HG03469 (cell line): ENCODE data around the gene ZNF19.

Source experiments
- ATAC-seq: cut with Tn5 transposase; IDR thresholded peaks from one replicate; pipeline ENCODE4 v1.9.1; 2021; ENCODE audit warnings: mild to moderate bottlenecking, moderate library complexity, moderate number of reproducible peaks; ENCODE audit not compliant: unreplicated experiment

ZNF19 gene

GRCh38 chr16:71491054-71491453, 1.9 kb upstream of the ZNF19 start:
- ATAC-seq: no peak

GRCh38 chr16:71490361-71490760, 1.2 kb upstream of the ZNF19 start:
- no peak for ATAC-seq

GRCh38 chr16:71484006-71484893, 4.9 kb downstream of the ZNF19 start:
- peak; percentile 71 for ATAC-seq

- no peak for ATAC-seq
These were observed 6.6 kb downstream of the ZNF19 start for GRCh38 chr16:71482569-71482968.

DNA sequence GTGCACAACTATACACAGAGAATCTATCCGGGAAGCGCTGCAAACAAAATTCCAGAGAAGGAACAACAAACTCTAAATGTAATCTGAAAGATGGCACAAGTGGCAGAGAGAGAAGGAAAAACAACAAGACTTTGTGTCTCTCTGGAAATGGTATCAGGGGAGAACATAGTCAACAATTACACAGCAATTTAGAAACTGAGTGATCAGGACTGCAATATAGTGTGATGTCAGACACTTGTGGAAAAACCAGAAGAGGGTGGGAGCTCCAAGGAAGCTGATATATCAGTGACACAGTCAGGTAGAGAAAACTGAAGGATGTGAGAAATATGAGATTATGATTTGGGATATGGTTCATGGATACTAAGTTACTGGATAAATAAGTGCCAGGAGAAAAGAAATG, 8.2 kb downstream of the ZNF19 start:
- no peak for ATAC-seq

- no peak for ATAC-seq
These were observed 9.7 kb downstream of the ZNF19 start for GRCh38 chr16:71479420-71479819.

DNA sequence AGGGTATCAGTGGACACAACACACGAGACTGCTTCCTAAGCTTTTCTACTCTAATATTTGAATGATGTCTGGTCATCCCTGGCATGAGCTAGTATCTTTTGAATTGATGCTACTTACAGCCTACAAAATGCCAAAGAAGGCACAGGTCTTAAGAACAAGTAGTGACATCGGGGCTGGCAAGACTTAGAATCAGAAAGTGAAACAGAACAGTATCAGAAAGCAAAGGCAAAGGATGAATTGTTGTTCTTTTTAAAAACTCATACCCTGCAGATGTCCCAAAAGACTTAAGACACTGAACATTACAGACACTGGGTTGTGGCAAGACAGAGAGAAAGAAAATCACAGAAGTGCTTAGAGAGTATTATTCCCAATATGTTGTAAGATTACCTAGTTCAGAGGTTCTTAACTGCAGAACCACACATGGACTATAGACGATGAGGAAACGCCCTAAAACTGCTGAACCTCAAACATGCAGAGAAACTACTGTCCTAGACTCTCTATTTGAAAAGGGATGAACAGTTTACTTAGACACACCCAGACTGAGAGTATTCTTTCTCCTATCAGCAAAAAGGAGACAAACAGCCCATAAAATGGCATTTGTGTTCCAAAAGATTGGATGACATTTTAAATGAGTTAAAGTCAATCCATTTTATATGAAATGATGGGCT, 12.5 kb downstream of the ZNF19 start:
- no peak for ATAC-seq

GRCh38 chr16:71474864-71475263, 14.3 kb downstream of the ZNF19 start:
- no peak for ATAC-seq

DNA sequence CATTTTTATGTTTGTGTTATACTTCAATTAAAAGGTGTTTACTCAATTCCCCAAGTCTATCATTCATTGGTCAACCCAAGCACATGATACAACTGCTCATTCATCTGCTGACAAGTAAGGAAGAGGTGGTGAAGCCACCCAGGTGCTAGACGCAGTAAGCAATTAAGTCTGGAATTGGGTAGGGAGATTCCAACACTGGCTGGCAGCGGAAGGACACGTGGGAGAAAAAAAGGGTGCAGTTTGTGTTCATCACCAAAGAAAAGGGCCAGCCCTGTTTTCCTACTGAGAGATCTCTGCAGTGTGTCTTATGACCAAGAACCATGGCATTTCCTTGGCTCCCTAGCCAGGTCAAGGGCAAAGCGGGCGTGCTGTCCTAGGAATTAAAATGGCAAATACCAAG, 15.2 kb downstream of the ZNF19 start:
- ATAC-seq: no peak

GRCh38 chr16:71472931-71473330, 16.2 kb downstream of the ZNF19 start:
- no peak for ATAC-seq

GRCh38 chr16:71472051-71472450, 17.1 kb downstream of the ZNF19 start:
- no peak for ATAC-seq

DNA sequence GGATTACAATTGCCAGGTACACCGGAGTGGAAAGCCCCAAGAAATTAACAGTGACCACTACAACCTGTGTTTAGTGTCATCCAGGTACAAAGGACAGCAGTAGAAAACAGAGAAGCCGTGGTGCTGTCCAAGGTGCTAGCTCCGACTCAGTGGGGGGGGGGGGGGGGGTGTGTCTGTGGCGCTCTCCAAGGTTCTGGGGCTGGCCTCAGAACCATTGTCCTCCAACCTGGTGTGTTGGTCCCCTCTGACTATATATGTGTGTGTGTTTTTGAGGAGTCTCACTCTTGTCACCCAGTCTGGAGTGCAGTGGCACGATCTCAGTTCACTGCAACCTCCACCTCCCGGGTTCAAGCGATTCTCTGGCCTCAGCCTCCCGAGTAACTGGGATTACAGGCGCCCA, 21.3 kb downstream of the ZNF19 start:
- ATAC-seq: no peak

DNA sequence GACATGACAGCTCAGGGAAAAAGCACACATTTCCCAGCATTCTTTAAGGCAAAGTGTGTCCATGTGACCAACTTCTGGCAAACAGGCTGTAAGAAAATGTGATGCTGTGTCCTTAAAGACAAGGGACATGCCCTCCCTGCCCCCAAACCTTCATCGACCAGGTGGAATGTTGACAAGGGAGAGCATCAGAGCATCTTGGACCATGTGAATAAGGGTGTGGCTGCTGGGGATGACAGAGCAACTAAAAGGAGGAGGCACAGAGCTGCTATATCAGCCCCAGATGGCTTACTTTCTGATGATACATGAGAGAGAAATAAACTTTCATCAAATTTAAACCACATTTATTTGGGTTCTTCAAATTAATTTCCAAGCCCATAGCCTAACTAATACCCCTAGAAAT, 24.9 kb downstream of the ZNF19 start:
- ATAC-seq: no peak

DNA sequence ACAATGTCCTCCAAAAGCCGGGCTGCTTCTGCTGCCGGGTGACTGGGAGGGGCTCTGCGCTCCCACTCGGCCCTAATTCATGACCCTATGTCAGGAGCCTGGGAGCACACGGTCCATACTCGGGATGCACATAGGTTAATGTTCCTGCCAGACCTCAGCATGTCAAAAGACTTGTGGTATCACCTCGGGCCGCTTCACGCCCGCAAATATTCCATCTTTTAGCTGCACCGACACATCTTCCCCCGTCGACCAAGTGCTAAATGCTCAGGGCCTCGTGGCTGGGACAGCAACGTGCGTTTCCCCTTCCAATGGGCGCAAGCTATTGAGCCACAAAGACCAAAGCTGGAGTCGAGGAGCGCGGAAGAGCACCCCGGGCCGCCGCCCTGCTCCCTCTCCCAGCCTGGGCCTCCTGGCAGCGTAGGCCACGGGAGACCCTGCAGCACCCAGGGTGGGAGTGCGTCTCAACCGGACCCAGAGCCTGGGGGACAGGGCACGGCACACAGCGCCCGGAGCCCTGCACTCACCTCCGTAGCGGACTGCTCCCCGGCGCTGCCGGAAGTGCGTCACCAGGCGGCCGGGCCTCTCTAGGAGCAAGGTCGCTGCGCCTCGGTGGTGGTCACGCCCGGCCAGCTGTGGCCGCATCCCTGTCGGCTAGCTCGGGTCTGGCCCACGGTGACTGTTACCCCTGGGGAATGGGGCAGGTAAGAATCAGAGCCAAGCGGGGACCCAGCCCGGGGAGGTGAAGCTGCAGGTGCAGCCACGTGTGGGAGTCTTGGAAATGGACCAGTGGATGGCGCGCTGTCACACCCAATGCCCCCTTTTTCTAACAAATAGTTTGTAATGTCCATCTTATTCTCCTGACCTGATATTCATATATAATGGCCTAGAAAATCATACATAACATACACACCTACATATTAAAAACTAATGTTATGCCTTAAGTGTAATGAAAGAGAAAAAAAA, 27.2 kb downstream of the ZNF19 start, which contains the start of gene ZNF23:
ZNF23 (minus strand) TSS at position 562 of the 963 bp plus-strand sequence. CDS start 5,451 bp downstream, outside the sequence.
- ATAC-seq: peak; percentile 92

DNA sequence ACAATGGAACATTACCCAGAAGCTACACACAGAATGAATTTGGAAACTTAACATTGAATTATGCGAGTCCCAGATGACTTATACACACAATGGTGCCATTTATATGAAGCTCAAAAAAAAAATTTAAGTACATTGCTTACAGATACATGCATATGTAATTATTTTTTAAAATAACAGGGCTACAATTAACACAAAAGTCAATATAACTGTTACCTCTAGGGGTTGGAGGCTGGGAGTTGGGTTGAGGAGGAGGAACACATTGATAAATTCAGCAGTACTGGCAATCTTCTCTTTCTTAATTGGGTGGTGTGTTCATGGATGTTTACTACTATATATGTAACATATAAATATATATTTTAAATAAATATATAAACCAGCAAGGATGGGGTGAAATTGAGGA, 28.2 kb downstream of the ZNF19 start:
- no peak for ATAC-seq

DNA sequence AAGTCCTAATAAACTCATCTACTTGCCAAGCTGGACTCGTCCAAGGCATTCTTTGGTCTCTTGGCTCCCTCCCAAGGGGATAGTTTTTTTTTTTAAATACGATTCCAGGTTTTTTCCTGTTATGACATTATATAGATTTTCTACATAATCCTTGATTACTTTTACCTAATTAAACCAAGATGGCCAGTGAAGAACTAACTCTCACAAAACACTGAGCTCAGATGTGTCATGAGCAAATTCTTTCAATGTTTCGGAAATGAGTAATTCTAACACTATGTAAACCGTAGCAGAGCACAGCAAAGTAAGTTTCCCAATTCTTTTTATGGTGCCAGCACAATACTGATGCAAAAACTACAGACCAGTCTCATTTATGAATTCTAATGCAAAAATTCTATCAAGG, 28.9 kb downstream of the ZNF19 start:
- no peak for ATAC-seq

DNA sequence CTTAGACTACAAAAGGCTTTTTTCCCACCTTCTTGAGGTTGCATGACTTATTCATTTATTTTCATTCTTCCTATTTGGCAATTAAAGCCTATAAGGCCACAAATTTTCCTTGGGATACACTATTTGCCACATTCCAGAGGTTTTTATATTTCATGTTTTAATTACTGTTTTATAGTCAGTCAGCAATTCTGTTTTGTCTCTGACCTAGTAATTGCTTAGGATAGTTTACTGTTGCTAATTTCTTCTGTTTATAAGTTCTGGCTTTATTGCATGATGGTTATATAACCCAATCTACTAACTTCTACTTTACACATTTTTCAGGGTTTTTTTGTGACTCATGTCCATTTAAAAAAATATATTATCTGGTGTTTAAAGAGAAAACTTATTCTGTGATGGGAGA, 29.6 kb downstream of the ZNF19 start:
- ATAC-seq: no peak

DNA sequence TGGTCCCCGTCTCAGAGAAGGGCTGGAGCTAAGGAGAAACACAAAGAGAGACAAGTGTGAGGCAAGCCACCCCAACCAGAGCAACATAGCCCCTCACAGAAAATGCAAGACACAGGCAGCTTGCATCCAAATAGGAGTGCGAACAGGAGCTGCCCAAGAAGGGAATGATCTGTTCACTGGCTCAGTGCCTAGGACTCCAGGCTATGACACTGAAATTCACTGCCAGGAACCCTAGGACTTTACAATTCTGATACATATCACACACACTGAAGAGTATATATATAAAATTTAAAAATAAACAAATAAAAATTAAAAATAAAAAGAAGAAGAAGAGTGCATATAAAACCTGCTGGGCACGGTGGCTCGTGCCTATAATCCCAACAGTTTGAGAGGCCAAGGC, 32.3 kb downstream of the ZNF19 start:
- no peak for ATAC-seq

DNA sequence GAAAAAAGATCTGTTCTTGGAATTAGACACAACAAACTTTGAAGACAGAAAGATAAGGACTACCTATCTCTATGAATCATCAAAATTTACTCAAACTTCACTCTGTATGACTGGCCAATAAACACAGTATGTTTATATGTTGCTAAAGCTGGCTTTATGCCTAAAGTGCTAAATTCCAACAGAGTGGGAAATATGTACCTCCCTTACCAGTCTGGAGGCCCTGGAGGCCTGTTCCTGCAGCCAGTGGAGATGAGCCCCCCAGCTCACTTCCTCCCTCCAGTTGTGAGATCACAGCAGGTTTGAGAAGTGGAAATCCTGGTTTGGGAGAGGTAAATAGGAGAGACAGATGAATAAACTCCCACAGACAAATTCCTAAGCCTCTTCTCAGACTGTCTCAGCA, 36.1 kb downstream of the ZNF19 start:
- ATAC-seq: no peak

GRCh38 chr16:71449020-71449419, 40.1 kb downstream of the ZNF19 start:
- no peak for ATAC-seq

DNA sequence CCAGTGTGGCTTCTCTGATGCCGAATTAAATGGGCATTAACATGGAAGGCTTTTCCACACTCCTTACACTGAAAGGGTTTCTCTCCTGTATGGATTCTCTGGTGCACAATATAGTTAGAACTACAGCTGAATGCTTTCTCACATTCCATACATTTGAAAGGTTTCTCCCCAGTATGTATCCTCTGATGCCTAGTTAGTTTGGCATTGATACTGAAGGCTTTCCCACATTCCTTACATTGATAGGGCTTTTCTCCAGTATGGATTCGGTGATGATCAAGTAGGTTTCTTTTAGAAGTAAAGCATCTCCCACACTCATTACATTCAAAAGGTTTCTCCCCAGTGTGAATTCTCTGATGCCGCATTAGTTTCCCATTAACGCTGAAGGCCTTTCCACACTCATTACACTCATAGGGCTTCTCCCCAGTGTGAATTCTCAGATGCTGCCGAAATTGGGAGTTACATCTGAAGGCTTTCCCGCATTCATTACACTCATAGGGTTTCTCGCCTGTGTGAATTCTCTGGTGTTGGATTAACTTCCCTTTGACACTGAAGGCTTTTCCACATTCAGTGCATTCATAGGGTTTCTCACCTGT, 40.8 kb downstream of the ZNF19 start:
- no peak for ATAC-seq
